Keratinocyte (primary cell): ENCODE data around the gene BMPER. TPM values are rescaled to one million over a fixed set of nuclear protein-coding genes. Genes with fewer than 3 reads are reported as not detected.
"Not testable (repeated sequence)": the region's sequence is repeated elsewhere in the genome, so short reads cannot be mapped to it uniquely, and the experiment has no call there.

Experiments
- DNase-seq: peaks from one replicate; pipeline ENCODE4 v3.0.0-alpha.2; 2011; ENCODE audit warnings: low read depth, missing footprints, low spot score
- FAIRE-seq: peaks from 2 replicates; lab custom pipeline; 2011; peaks lifted over from hg19 to GRCh38; lab: Jason Lieb, UNC
- H2AFZ ChIP-seq: 2 replicates; pipeline ENCODE4 v1.6.0; 2012; ENCODE audit warnings: low read length, control low read depth, inconsistent platforms; ENCODE audit not compliant: control insufficient read depth
- H3K27ac ChIP-seq: 2 replicates; pipeline ENCODE4 v1.5.1; 2011; ENCODE audit warnings: low read length; ENCODE audit not compliant: control insufficient read depth, insufficient read depth
- H3K27me3 ChIP-seq: 3 replicates; pipeline ENCODE4 v1.6.0; 2011; ENCODE audit warnings: low read length; ENCODE audit not compliant: control insufficient read depth, insufficient read depth; ENCODE audit errors: extremely low read depth
- H3K36me3 ChIP-seq, 2 experiments: 2 replicates in 1 of 2; 3 replicates in 1 of 2; pipeline ENCODE4 v1.5.1; 2011; ENCODE audit warnings: low read length in 2 of 2, mild to moderate bottlenecking in 1 of 2; ENCODE audit not compliant: control insufficient read depth in 2 of 2, insufficient read depth in 2 of 2; ENCODE audit errors: extremely low read depth in 1 of 2
- H3K4me1 ChIP-seq: 3 replicates; pipeline ENCODE4 v1.5.1; 2011; ENCODE audit warnings: low read length; ENCODE audit not compliant: control insufficient read depth, insufficient read depth; ENCODE audit errors: extremely low read depth
- H3K4me2 ChIP-seq: 3 replicates; pipeline ENCODE4 v1.6.0; 2011; ENCODE audit warnings: low read depth, low read length; ENCODE audit not compliant: control insufficient read depth, insufficient read depth; ENCODE audit errors: extremely low read depth
- H3K4me3 ChIP-seq, 3 experiments: fragments of 200-600 bp in 1 of 3; sonication (generic) in 1 of 3; 2 replicates in 2 of 3; 3 replicates in 1 of 3; pipeline ENCODE4 v1.5.1; 2011 to 2016; ENCODE audit warnings: low read length in 3 of 3, mild to moderate bottlenecking in 3 of 3, control low read depth in 2 of 3, inconsistent platforms in 1 of 3, low read depth in 1 of 3, mixed read lengths in 1 of 3, mixed run types in 1 of 3, moderate library complexity in 1 of 3; ENCODE audit not compliant: control insufficient read depth in 2 of 3, insufficient read depth in 2 of 3; ENCODE audit errors: extremely low read depth in 1 of 3
- H3K79me2 ChIP-seq: 2 replicates; pipeline ENCODE4 v1.6.0; 2012; ENCODE audit warnings: low read length; ENCODE audit not compliant: control insufficient read depth, insufficient read depth
- H3K9ac ChIP-seq: 3 replicates; pipeline ENCODE4 v1.6.0; 2011; ENCODE audit warnings: low read length; ENCODE audit not compliant: control insufficient read depth, insufficient read depth; ENCODE audit errors: extremely low read depth
- H3K9me1 ChIP-seq: 3 replicates; pipeline ENCODE4 v1.6.0; 2011; ENCODE audit warnings: low read length; ENCODE audit not compliant: control insufficient read depth, insufficient read depth; ENCODE audit errors: extremely low read depth
- H3K9me3 ChIP-seq: 2 replicates; pipeline ENCODE4 v1.5.1; 2012; ENCODE audit warnings: low read depth, low read length; ENCODE audit not compliant: control insufficient read depth
- H4K20me1 ChIP-seq: 3 replicates; pipeline ENCODE4 v1.6.0; 2011; ENCODE audit warnings: low read length; ENCODE audit not compliant: control insufficient read depth, insufficient read depth; ENCODE audit errors: extremely low read depth
- CTCF ChIP-seq, 3 experiments: IDR thresholded peaks in 1 of 3; conservative IDR thresholded peaks in 1 of 3; optimal IDR thresholded peaks in 1 of 3; 2 replicates in 2 of 3; 3 replicates in 1 of 3; pipeline versions ENCODE3 to v1.5.1; 2011; ENCODE audit warnings: low read length in 3 of 3, mild to moderate bottlenecking in 3 of 3, moderate library complexity in 2 of 3, control low read depth in 1 of 3, inconsistent platforms in 1 of 3; ENCODE audit not compliant: insufficient read depth in 2 of 3; ENCODE audit errors: extremely low read depth in 1 of 3
- EZH2 ChIP-seq: IDR thresholded peaks from one replicate; pipeline ENCODE4 v1.6.1; 2012; ENCODE audit warnings: inconsistent platforms, mild to moderate bottlenecking, low read length, moderate library complexity
- dilution Hi-C: fragments of 300-500 bp; cut with MboI; formaldehyde crosslinking; loops from one replicate; pipeline ENCODE4 v1.7.0; 2020; ENCODE audit warnings: low sequenced_read_pairs; ENCODE audit not compliant: extremely low pct_ligation_motif_present
- polyA plus RNA-seq, 5 experiments: library from polyadenylated mRNA; depleted of rRNA in 3 of 5; stranded (reverse) in 3 of 5; stranded (forward) in 1 of 5; unstranded in 1 of 5; fragments of >200 nt; gene quantifications; 1 replicate in 1 of 5; 2 replicates in 3 of 5; 3 replicates in 1 of 5; pipeline versions ENCODE4 v1.2.1 to v1.2.3, GENCODE V29; 2011 to 2012; ENCODE audit warnings: missing spikeins in 2 of 5, low read depth in 1 of 5, low replicate concordance in 1 of 5

BMPER gene
- polyA plus RNA-seq, 1 donor (not counting 4 experiments of a cell fraction or from before 2014, with no cell fraction given), result 0.67 TPM

DNA sequence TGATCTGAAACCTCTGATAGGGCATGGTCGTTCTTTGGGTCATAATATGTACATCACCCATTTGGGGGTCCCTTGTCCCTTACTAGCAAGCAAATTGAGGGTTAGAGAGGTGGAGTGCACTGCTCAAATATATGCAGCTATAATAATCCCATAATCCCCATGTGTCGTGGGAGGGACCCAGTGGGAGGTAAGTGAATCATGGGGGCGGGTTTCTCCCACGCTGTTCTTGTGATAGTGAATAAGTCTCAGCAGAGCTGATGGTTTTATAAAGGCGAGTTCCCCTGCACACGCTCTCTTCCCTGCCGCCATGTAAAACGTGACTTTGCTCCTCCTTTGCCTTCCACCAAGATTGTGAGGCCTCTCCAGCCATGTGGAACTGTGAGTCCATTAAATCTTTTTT lies 262.7 kb downstream of the BMPER start:
- no peak overlapping the region for H3K27ac ChIP-seq
- DNase-seq, result no peak
- H3K27me3 ChIP-seq, result no peaks in the 10 kb centered on the region
- no peaks in the 10 kb centered on the region for H3K4me1 ChIP-seq
- no peaks in the 10 kb centered on the region for H3K79me2 ChIP-seq
- H3K4me2 ChIP-seq, result no peak overlapping the region
- H3K4me3 ChIP-seq, result no peak overlapping the region
- no peaks in the 10 kb centered on the region for H3K9me3 ChIP-seq
- H3K36me3 ChIP-seq, result no peaks in the 10 kb centered on the region
- FAIRE-seq, result no peak
- dilution Hi-C loops, result no loop called here
- no peak overlapping the region for H3K9ac ChIP-seq
- H2AFZ ChIP-seq, result no peak overlapping the region
- no peak for TF ChIP-seq CTCF (optimal IDR thresholded peaks at IDR 0.05 in 1 of 3, IDR thresholded peaks at IDR 0.05 in 1 of 3, conservative IDR thresholded peaks at IDR 0.05 in 1 of 3; ENCODE audit: extremely low read depth in 1 of 3, insufficient read depth in 2 of 3, low read length in 3 of 3)
- TF ChIP-seq EZH2, result no peak
- H4K20me1 ChIP-seq, result no peaks in the 10 kb centered on the region
- H3K9me1 ChIP-seq, result no peaks in the 10 kb centered on the region

GRCh38 chr7:34174688-34175616 lies 269.6 kb downstream of the BMPER start:
- H3K4me3 ChIP-seq, H2AFZ ChIP-seq, dilution Hi-C loops, H3K4me1 ChIP-seq, H3K9ac ChIP-seq, H3K27ac ChIP-seq, H3K27me3 ChIP-seq, H4K20me1 ChIP-seq, DNase-seq, H3K9me1 ChIP-seq, H3K79me2 ChIP-seq, H3K9me3 ChIP-seq, FAIRE-seq, H3K4me2 ChIP-seq, H3K36me3 ChIP-seq: not testable (repeated sequence)
